SK-N-DZ (cell line): ENCODE measurements around the gene TCEA2.

ENCODE experiments used
- DNase-seq: peaks from one replicate; pipeline ENCODE4 v3.0.0-alpha.2; 2015; ENCODE audit warnings: low spot score

TCEA2 gene

DNA sequence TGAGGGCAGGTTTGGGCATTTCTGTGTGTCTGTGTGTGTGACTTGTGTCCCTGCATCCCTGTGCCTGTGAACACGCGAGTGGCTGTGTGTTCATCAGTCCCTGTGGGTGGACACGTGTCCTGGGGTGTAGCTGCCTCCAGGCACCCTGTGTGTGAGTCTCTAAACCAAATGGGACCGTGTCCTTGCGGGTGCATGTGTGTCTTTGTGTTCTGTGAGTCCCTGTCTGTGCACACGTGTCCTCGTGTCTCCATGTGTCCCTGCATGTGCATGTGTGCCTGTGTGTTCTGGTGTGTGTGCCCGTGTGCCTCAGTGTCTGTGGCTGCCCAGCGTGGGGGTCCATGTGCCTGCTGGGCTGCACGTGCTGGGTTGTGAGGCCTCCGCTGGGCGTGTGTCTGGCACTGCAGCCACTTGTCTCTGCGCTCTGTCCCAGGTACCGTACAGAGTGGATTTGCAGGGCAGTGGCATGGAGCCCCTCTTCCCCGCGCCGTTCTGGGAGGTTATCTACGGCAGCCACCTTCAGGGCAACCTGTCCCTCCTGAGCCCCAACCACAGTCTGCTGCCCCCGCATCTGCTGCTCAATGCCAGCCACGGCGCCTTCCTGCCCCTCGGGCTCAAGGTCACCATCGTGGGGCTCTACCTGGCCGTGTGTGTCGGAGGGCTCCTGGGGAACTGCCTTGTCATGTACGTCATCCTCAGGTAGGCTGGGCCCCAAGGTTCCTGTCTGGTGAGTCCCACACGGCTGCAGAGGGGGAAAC, 29.4 kb downstream of the TCEA2 start:
- peak; percentile 67 for DNase-seq

DNA sequence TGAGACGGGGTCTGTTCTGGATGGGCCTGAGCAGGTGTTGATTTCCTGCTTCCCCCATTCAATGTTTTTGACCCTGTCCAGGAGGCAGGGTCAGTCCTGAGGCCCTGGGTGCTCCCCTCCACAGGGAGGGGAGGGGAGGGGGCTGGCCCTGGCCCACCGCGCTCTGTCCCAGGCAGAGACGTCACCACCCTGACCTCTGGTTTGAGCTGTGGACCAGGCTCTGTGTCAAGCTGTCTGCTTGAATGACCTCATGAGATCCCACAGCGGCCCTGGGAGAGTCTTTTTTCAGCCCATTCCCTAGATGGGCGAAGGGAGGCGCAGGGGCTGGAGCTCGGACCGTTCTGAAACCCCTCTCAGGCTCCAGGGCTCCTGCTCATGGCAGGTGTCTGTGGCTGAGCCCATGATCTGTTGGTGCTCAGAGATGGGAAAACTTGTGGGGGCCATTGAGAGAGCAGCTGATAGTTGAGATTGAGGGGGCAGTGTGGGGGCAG, 30.1 kb downstream of the TCEA2 start:
- peak; percentile 90 for DNase-seq

DNA sequence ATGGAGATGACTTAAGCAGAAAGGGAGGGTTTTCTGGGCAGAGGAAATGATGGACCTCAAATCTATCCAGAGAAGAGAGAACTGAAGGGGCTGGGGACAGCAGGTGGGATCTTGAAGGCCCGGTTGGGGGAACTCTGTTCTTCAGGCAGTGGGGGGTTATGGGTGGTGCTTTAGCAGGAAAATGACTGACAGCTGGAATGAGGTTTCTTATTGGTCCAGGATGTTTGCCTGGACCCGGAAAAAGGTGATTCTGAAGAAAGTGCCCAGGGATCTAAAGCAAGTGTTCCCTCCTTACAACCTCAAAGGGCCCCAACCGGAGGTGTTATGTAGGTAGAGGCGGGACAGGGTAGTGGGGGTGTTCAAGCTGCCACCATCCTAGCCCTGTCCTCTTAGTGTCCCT, 32.5 kb downstream of the TCEA2 start:
- DNase-seq = no peak

DNA sequence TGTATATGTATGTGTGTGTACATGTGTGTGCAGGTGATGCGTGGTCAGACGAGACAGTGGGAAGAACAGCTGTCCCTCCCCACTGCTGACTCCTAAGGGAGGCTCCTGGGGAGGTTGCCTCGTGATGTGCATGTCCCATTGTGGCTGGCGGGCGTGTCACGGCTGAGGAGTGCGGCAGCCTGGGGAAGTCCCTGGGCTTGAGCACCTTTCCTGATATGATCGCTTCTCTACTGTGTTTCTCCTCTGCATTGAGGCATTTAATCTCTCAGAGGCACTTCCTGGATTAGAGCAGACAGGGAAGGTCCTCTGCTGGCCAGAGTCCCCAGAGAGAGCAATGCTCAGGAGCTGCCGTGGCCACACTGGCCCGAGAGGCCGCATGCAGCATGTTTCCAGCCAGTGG, 32.9 kb downstream of the TCEA2 start:
- DNase-seq = no peak

DNA sequence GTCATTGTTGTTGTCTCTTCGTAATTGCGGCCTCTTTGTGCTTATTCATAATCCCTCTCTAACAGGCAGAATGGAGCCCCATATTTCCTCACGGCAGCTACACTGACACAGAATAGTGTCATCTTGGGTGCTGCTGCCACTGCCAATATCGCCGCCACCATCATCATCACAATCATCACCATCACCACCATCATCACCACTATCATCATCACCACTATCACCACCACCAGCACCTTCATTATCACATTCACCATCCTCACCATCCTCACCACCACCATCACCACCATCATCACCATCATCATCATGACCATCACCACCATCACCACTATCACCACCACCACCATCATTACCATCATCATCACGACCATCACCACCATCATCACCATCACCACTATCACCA, 33.5 kb downstream of the TCEA2 start:
- DNase-seq = no peak

DNA sequence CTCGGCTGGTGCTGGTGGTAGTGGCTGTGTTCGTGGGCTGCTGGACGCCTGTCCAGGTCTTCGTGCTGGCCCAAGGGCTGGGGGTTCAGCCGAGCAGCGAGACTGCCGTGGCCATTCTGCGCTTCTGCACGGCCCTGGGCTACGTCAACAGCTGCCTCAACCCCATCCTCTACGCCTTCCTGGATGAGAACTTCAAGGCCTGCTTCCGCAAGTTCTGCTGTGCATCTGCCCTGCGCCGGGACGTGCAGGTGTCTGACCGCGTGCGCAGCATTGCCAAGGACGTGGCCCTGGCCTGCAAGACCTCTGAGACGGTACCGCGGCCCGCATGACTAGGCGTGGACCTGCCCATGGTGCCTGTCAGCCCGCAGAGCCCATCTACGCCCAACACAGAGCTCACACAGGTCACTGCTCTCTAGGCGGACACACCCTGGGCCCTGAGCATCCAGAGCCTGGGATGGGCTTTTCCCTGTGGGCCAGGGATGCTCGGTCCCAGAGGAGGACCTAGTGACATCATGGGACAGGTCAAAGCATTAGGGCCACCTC, 35.5 kb downstream of the TCEA2 start:
- DNase-seq = no peak

DNA sequence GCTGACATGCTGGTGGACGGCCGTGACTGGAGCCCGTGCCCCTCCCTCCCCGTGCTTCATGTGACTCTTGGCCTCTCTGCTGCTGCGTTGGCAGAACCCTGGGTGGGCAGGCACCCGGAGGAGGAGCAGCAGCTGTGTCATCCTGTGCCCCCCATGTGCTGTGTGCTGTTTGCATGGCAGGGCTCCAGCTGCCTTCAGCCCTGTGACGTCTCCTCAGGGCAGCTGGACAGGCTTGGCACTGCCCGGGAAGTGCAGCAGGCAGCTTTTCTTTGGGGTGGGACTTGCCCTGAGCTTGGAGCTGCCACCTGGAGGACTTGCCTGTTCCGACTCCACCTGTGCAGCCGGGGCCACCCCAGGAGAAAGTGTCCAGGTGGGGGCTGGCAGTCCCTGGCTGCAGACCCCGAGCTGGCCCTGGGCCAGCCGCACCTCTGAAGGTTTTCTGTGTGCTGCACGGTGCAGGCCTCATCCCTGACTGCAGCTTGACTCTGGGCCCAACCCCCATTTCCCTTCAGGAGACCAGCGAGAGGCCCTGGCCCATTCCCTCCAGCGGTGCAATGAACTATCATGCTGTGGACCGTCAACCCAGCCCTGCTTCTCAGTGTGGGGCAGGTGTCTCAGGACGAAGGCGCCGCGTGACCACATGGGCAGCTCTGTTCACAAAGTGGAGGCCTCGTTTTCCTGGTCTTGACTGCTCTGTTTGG, 36.2 kb downstream of the TCEA2 start:
- DNase-seq = no peak

DNA sequence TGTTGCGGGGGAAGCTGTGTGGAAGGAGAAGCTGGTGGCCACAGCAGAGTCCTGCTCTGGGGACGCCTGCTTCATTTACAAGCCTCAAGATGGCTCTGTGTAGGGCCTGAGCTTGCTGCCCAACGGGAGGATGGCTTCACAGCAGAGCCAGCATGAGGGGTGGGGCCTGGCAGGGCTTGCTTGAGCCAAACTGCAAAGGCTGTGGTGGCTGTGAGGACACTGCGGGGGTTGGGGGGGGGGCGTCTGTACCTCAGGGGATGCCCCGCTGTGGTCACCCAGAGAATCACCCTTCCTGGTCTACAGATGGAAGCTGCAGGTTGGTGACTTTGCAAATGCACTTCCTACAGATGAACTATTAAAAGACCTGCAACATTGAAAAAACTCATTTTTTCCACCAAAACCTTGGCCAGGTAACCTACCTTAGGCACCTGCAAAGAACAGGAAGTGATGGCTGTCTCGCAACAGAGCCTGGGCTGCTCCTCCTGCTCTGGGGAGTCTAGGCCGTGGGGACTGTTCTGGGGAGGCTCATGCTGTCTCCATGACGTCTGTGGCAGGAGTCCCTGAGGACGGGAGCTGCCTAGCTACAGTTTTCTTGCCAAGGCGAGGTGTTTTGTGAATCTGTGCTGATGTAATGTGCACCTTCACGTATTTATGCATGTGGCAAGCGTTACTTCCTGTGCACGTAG, 37.0 kb downstream of the TCEA2 start:
- no peak for DNase-seq

DNA sequence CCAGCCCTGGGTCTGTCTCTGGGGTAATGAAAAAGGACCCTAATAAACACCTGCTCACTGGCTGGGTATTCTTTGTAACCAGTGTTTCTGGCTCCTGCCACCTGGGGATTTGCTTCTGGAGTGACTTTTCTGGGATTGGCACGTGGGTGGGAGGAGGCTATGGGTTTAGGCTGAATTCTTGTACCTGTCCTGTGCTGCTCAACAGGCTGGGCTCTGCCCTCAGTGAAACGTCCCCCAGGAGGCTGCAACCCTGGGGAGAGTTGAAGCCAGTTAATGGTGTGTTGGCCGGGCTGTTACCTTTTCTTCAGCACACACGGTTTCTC, 37.5 kb downstream of the TCEA2 start:
- DNase-seq = no peak

DNA sequence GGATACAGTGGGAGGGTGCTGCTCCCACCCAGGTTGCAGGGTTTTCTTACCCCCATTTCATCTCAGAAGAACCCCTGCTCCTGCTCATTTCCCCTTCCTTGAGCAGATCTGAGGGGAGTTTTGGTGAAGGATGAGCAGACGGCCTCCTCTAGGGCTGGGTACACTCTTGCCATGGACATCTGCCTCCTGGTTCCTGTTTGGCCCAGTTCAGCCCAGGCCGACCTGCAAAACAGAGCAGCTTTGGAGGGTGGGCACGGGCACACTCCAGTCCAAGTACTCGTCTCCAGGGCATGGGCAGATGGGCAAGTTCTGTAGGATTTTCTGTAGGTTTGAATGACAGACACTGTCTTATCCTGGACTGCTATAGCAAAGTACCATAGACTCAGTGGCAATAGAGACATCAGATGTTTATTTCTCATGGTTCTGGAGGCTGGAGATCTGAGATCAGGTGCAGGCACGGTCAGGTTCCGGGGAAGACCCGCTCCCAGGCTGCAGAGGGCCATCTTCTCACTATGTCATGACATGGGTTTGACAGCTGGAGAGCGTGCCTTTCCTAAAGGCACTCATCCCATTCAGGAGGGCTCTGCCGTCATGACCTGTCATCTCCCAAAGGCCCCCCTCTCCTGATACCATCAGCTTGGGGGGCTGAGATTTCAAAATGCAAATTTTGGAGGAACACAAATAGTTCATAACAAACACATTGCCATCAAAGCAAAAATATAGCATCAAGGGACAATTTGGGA, 38.1 kb downstream of the TCEA2 start:
- no peak for DNase-seq

DNA sequence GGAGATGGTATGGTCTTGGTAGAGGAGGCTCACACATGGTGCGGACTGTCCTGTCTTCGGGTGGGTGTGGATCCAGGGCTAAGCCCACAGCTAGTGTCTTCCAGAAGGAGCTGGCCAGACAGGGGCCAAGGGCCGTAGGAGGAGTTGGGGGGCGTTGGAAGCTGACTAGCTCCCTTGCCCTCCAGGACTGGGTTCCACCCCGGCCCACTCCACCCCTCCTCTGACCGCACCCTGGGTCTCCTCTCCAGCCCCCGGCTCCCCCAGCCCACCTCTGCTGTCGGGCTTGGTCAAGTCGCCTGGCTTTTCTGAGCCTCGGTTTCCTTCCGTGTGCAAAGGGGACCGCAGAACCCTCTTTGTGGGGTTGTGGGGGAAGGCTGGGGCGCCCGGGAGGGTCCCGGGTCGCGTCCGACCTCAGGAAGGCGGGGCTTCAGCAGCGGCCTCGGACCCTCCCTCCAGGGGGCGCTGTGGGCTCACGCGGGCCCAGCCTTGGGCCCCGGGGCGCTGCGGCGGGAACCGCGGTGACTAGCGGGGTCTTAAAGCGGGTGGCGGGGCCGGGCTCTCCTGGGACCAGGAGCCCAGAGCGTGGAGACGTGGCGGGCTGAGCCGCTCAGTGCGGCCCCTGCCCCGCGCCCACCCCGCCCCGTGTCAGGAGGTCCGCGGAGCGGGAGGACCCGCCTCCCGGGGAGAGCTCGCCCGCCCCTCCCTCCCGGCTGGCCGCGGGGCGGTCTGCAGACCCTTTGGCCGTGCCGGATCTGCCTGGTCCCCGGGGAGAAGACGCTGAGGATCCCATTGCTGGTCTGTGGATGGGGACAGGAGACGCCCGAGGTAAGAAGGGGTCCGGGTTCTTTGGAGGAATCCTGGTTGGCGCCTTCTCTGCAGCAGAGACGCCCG, 39.0 kb downstream of the TCEA2 start:
- DNase-seq = peak; percentile 86

DNA sequence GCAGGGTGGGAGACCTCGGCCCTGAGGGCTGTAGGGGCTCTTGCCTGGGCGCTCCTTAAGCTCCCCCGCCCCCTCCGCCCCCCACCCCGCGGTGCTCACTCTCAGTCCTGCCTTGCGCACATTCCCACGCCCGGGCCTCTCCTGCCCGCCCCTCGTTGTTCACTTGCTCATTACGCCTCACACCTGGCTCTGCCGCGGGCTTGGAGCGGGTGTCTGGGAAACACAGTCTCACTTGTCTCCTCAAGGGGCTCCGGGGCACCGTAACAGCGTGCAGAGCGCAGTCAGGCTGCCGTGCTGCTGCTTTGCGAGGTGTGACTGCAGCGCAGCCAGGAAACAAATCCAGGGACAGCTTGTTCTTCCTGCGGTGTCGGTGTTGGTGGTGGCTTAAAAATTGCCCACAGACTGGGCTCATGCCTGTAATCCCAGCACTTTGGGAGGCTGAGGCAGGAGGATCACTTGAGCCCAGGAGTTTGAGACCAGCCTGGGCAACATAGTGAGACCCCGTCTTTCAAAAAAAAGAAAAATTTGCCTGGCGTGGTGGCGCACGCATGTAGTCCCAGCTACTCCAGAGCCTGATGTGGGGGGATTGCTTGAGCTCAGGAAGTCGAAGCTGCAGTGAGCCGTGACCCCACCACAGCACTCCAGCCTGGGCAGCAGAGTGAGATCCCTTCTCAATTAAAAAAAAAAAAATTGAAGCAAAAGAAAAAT, 39.8 kb downstream of the TCEA2 start:
- peak; percentile 83 for DNase-seq

DNA sequence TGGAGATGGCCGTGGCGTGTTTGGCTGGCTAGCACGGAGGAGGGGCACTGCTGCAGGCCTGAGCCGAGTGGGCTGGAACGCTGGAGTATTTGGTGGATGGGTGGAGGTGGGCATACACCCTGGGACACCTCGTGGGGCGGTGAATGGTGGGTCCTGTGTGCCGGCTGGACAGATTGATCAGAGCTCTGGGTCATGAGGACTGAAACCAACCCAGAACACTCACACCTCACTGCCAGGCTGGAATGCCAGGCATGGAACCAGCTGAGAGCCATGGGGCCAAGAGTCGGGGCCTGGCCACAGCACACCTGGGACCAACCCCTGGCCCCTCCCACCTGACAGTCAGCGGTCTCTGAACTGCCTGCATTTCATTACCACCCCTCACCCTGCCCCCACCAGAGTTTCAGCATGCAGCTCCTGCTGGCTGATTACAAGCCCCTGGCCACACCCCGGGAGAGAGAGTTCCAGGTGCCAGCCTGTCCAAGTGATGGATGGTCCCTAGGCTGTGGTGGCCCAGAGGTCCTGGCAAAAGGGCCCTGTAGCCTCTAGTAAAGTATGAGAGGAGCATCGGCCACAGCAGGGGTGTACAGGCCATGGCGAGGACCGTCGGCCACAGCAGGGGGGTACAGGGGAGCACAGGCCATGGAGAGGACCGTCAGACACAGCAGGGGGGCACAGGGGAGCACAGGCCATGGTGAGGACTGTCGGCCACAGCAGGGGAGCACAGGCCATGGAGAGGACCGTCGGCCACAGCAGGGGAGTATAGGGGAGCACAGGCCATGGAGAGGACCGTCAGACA, 41.1 kb downstream of the TCEA2 start:
- no peak for DNase-seq

DNA sequence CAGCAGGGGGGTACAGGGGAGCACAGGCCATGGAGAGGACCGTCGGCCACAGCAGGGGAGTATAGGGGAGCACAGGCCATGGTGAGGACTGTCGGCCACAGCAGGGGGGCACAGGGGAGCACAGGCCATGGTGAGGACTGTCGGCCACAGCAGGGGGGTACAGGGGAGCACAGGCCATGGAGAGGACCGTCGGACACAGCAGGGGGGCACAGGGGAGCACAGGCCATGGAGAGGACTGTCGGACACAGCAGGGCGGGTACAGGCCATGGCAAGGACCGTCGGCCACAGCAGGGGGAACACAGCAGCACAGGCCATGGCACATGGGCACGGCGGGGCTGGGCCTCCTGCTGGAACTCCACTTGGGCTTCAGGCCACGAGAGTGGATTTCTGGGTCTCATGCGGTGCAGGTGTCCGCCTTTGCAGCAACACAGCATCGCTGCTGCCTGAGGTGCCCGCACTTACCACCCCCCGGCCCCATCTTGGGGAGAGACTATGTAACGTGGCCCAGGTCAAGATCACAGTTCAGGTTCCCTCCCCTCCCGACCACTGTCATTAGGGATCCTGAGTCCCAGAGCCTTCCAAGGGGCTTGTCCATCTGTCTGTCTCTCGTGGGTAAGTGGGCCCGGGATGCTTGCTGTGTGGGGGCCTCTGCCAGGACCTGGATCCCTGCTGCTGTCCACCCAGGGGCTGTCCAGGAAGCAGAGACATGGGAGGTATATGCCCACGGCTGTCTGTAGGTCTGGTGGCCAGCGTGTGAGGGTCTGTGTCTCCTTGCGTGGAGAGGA, 41.9 kb downstream of the TCEA2 start:
- DNase-seq = no peak

DNA sequence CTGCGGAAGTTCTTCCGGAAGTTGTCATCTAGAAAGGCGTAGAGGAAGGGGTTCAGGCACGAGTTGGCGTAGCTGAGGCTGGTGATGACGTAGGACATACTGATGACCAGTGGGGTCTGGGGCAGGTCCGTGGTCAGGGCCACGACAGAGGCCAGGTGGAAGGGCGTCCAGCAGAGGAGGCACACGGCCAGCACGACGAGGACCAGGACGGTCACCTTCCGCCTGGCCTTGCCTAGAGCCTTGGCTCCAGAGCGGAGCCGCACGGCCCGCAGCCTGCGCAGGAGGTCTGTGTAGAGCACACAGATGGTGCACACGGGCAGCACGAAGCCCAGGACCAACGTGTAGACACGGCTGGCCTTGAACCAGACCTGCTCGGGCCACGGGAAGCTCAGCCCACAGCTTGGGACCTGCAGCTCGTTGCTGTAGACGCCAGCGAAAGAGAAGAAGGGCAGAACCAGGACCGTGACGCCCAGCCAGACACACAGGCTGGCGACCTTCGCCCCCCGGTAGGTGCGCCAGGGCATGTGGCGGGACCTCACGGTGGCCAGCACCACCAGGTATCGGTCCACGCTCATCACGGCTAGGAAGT, 42.9 kb downstream of the TCEA2 start:
- no peak for DNase-seq

DNA sequence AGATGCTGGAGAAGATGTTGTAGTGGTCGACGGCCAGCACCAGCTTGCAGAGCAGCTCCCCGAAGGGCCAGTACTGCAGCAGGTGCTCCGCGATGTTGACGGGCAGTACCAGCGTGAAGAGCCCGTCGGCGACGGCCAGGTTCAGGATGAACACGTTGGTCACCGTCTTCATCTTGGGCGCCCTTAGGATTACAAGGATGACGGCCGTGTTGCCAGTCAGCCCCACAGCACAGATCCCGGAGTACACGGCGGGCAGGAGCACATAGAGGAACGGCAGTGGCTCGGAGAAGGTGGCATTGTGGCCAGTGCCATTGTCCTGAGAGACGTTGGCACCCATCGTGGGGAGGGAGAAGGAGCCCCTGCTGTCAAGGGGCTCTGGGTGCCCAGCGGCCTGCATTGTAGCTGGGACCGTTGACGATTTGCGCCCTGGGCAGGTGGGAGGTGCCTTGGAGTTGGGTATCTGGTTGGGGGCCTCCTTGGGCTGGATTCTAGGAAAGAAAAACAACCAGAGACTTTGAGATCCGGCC, 43.5 kb downstream of the TCEA2 start:
- DNase-seq = no peak

DNA sequence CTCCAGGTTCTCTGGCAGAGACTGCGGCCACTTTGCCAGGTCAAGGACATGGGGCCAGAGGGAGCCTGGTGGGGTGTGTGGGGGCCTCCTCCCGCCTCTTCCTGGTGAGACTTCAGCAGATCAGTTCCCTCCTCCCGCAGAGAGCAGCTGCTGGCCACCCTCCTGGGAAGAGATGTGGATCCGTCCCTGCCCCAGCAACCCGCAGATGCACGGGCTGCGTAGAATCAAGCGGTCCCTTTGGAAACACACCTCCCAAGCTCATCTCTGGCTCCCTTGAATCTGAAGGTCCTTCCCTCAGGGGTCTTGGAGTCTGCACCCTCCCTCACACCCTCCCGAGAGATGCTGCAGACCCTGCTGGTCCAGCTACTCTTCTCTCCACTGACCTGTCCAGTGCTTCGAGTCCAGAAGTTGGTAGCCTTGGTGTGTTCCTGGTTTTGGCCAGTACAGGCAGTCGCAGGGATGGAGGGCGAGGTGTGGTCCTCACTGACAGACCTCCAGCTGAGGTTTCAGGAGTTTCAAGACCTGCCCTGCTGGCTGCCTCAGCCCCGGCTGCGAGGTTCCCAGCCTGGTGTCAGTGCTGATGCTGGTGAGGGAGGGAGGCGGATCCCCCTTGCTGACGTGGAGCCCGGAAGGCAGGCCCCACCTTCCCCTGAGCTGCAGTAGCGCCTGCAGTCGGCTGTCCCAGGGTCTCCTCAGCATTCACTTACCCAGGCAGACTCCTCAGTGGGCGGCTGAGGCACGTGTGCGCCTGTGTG, 44.2 kb downstream of the TCEA2 start, which contains the start of gene NPBWR2:
NPBWR2 (minus strand) TSS at position 585 of the 755 bp plus-strand sequence. CDS start 734 bp downstream, outside the sequence.
- DNase-seq = peak; percentile 86
